Ishikawa (cell line): ENCODE data around the gene PPP1R9A.

Experiments
- EP300 ChIP-seq: IDR thresholded peaks from 2 replicates; pipeline ENCODE4 v1.6.1; 2012; ENCODE audit warnings: borderline replicate concordance
- TEAD4 ChIP-seq: IDR thresholded peaks from 2 replicates; pipeline ENCODE4 v1.6.1; 2012
- YY1 ChIP-seq: IDR thresholded peaks from 2 replicates; pipeline ENCODE4 v1.6.1; 2012; ENCODE audit warnings: low read depth
- TF ChIP-seq, protein P1 (sequence below): IDR thresholded peaks from 2 replicates; pipeline ENCODE4 v1.6.1; 2012; ENCODE audit warnings: low read depth, mild to moderate bottlenecking

- TF ChIP-seq YY1 (no peak), TEAD4 (no peak), EP300 (no peak)
- TF ChIP-seq, protein P1, sequence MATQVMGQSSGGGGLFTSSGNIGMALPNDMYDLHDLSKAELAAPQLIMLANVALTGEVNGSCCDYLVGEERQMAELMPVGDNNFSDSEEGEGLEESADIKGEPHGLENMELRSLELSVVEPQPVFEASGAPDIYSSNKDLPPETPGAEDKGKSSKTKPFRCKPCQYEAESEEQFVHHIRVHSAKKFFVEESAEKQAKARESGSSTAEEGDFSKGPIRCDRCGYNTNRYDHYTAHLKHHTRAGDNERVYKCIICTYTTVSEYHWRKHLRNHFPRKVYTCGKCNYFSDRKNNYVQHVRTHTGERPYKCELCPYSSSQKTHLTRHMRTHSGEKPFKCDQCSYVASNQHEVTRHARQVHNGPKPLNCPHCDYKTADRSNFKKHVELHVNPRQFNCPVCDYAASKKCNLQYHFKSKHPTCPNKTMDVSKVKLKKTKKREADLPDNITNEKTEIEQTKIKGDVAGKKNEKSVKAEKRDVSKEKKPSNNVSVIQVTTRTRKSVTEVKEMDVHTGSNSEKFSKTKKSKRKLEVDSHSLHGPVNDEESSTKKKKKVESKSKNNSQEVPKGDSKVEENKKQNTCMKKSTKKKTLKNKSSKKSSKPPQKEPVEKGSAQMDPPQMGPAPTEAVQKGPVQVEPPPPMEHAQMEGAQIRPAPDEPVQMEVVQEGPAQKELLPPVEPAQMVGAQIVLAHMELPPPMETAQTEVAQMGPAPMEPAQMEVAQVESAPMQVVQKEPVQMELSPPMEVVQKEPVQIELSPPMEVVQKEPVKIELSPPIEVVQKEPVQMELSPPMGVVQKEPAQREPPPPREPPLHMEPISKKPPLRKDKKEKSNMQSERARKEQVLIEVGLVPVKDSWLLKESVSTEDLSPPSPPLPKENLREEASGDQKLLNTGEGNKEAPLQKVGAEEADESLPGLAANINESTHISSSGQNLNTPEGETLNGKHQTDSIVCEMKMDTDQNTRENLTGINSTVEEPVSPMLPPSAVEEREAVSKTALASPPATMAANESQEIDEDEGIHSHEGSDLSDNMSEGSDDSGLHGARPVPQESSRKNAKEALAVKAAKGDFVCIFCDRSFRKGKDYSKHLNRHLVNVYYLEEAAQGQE = no peak
Observed at GRCh38 chr7:94998266-94999068, 91.1 kb downstream of the PPP1R9A start.
